Bronchus fibroblast of lung (primary cell): ENCODE data around the gene NOP56. TPM values are rescaled to one million over a fixed set of nuclear protein-coding genes. Genes with fewer than 3 reads are reported as not detected.

Source experiments
- total RNA-seq: library from RNA; depleted of rRNA; stranded (reverse); fragments of >200 nt; gene quantifications from 2 replicates; pipeline ENCODE4 v1.2.3, GENCODE V29; 2015

NOP56 gene
- total RNA-seq, result 145 TPM in 2 replicates

GRCh38 chr20:2651772-2652723 is at the start of gene NOP56:
Gene NOP56 (plus strand): TSS chr20:2652632. CDS start chr20:2652661, 29 bp downstream.

DNA sequence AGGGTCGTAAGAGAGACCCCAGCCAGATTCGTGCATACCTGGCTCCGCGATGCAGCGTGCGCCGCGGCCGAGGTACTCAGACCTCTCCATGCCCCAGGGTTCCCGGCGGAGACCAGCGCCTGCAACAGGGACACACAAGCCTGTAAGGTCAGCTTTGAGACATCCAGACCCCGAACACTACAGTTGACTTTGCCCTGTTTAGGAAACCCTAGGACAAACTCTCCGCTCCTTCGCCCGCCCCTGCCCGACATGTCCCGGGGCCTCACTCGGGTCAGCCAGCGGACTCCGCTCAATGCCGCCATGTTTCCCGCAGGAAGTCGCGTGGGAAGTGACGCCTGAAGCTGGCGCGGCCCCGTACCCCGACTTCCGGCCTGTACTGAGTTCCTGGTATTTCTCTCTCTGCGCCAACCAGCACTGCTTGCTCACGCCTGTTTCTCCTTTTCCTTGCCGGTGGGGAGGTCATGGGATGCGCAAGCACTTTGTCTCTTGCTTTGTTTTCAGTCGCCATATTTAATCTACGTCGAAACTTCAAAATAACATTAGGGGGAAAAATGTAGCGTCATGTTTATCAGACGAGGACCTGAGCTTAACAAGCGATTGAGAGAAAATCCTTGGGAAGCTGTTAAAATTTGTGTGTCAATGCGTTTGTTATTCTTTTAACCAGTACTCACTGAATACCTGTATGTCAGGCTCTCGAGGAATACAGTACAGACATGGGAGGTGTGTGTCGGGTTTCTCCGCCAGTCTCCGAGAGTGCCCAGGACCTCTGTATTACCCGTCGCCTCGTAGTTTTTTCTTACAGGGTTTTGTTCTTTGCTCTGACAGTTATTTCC is 11.7 kb downstream of the NOP56 start, which contains the start of gene IDH3B:
Gene IDH3B, minus strand, starts transcription at position 330 of the 833 bp plus-strand sequence. Its CDS starts 28 bp downstream, at position 302.

GRCh38 chr20:2692036-2692885 is 39.8 kb downstream of the NOP56 start, which contains the start of gene EBF4:
Gene EBF4 (plus strand): TSS chr20:2692780. CDS start chr20:2693646, 866 bp downstream.

Other genes starting within 250 kb of the NOP56 start
- gene SNRPB, start 181.8 kb upstream of the NOP56 start, total RNA-seq, result 647 and 670 TPM in 2 replicates
- 5.0 and 5.2 TPM in 2 replicates for gene ZNF343, start 143.7 kb upstream of the NOP56 start, total RNA-seq
- not detected in 2 replicates for gene TMC2, start 116.1 kb upstream of the NOP56 start, total RNA-seq
- gene IDH3B, start 11.6 kb downstream of the NOP56 start, total RNA-seq, result 102 and 126 TPM in 2 replicates
- gene EBF4, start 40.1 kb downstream of the NOP56 start, total RNA-seq, result 0.34 and 0.45 TPM in 2 replicates
- 4.5 and 5.6 TPM in 2 replicates for gene CPXM1, start 148.0 kb downstream of the NOP56 start, total RNA-seq
- not detected in 2 replicates for gene C20orf141, start 162.4 kb downstream of the NOP56 start, total RNA-seq
- gene TMEM239, start 163.7 kb downstream of the NOP56 start, total RNA-seq, result not detected in 2 replicates
- gene PCED1A, start 188.0 kb downstream of the NOP56 start, total RNA-seq, result 13.8 and 21.7 TPM in 2 replicates
- gene VPS16, start 188.1 kb downstream of the NOP56 start, total RNA-seq, result 35.3 and 38.5 TPM in 2 replicates
- gene PTPRA, start 220.8 kb downstream of the NOP56 start, total RNA-seq, result 31.1 and 31.3 TPM in 2 replicates